PFSK-1 (cell line): ENCODE measurements around the gene CPLX1.

Experiments used
- FOXP2 ChIP-seq: optimal IDR thresholded peaks from 2 replicates; pipeline ENCODE3; 2011; ENCODE audit warnings: borderline replicate concordance, control low read depth, inconsistent platforms; ENCODE audit not compliant: insufficient read depth; ENCODE audit errors: extremely low read length, extremely low read depth
- POLR2AphosphoS5 ChIP-seq: IDR thresholded peaks from 2 replicates; pipeline ENCODE4 v1.6.1; 2012; ENCODE audit warnings: low read depth, mild to moderate bottlenecking, control low read depth, low read length, moderate library complexity
- SIN3A ChIP-seq: IDR thresholded peaks from 2 replicates; pipeline ENCODE4 v1.6.1; 2012; ENCODE audit warnings: mild to moderate bottlenecking, low read length, moderate library complexity, borderline replicate concordance; ENCODE audit not compliant: insufficient read depth
- TAF1 ChIP-seq: IDR thresholded peaks from 2 replicates; pipeline ENCODE4 v1.6.1; 2012; ENCODE audit warnings: low read length, control low read depth, borderline replicate concordance; ENCODE audit not compliant: insufficient read depth
- TF ChIP-seq, protein P1 (sequence below), 2 experiments: IDR thresholded peaks; 2 replicates each; pipeline versions ENCODE4 v1.6.1 to v1.8.0; 2011 to 2012; ENCODE audit warnings: low read depth in 2 of 2, low read length in 2 of 2, control low read depth in 1 of 2, inconsistent platforms in 1 of 2, mild to moderate bottlenecking in 1 of 2, moderate library complexity in 1 of 2; ENCODE audit not compliant: insufficient read depth in 1 of 2

CPLX1 gene

DNA sequence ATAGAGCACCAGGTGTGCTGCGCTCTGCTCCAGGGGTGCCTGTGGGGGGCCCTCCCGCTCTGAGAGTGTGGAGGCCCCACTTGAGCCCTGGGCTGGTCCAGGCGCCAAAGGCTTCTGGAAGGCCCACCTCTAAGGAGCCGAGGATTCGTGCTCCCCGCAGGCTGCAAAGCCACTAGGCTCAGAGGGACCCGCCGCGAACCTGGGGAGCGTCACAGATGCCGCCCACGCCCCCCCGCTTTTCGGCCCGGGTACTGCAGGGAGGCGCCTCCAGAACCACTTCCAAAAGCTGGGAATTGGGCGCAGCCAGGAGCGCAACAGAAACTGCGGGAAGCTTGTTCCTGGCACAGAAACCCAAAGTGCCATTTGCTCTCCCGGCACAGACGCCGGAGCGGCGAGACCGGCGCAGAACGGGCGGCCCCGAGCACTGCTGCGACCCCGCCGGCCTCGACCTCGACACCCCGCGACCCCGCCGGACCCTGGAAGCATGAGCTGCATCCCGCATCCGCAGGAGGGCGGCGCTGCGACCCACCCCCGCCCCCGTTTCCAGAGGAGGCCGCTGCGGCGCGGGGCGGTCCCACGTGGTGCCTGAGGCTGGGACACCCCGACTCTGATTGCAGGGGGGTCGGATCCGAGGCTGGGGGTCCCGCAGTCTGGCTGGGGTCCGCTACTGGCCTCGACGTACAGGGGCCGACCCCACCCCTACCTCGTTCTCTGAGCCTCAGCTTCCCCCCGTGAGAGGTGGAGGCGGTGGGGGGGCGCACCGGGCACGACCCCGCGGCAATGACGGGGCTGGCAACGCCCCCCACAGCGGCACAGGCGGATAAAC is 30.8 kb downstream of the CPLX1 start:
- TF ChIP-seq, protein P1, sequence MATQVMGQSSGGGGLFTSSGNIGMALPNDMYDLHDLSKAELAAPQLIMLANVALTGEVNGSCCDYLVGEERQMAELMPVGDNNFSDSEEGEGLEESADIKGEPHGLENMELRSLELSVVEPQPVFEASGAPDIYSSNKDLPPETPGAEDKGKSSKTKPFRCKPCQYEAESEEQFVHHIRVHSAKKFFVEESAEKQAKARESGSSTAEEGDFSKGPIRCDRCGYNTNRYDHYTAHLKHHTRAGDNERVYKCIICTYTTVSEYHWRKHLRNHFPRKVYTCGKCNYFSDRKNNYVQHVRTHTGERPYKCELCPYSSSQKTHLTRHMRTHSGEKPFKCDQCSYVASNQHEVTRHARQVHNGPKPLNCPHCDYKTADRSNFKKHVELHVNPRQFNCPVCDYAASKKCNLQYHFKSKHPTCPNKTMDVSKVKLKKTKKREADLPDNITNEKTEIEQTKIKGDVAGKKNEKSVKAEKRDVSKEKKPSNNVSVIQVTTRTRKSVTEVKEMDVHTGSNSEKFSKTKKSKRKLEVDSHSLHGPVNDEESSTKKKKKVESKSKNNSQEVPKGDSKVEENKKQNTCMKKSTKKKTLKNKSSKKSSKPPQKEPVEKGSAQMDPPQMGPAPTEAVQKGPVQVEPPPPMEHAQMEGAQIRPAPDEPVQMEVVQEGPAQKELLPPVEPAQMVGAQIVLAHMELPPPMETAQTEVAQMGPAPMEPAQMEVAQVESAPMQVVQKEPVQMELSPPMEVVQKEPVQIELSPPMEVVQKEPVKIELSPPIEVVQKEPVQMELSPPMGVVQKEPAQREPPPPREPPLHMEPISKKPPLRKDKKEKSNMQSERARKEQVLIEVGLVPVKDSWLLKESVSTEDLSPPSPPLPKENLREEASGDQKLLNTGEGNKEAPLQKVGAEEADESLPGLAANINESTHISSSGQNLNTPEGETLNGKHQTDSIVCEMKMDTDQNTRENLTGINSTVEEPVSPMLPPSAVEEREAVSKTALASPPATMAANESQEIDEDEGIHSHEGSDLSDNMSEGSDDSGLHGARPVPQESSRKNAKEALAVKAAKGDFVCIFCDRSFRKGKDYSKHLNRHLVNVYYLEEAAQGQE (IDR thresholded peaks at IDR 0.05; ENCODE audit: insufficient read depth in 1 of 2, low read depth in 2 of 2, low read length in 2 of 2) = no peak
- TF ChIP-seq SIN3A (no peak), FOXP2 (no peak), TAF1 (no peak), POLR2AphosphoS5 (no peak)

DNA sequence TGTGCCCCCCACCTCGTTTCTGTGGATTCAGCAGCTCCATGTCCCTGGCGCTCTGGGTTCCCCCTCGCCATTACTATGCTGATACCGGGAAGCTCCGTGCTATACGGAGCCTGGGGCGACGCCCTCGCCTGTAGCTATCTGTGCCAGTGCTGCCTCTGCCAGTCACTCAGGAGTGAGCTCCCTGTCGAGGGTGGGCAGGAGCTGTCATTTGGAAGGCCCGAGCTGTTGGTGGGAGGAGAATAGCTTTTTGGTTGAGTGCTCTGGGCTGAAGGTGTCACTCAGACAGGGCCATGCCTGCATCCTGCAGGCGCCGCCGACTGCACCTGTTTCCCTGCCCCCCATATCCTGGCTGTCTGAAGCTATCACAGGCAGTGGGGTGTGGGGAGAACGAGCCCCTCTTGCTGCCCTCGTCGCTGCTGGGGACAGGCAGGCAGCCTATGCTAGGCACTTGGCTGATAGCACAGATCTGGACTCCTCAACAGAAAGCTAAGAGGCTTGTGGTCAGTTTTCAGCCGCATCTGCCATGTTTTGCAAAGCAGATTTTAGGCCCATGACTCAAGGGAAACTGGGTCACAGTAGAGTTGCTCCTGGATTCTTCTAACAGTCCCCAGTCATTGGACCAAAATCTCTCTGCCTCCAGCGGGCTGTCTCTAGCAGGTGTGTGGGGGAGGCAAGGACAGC is 31.8 kb downstream of the CPLX1 start:
- TF ChIP-seq FOXP2 (no peak), POLR2AphosphoS5 (no peak), TAF1 (no peak), SIN3A (no peak)
- TF ChIP-seq, protein P1 (IDR thresholded peaks at IDR 0.05; ENCODE audit: insufficient read depth in 1 of 2, low read depth in 2 of 2, low read length in 2 of 2) = no peak

DNA sequence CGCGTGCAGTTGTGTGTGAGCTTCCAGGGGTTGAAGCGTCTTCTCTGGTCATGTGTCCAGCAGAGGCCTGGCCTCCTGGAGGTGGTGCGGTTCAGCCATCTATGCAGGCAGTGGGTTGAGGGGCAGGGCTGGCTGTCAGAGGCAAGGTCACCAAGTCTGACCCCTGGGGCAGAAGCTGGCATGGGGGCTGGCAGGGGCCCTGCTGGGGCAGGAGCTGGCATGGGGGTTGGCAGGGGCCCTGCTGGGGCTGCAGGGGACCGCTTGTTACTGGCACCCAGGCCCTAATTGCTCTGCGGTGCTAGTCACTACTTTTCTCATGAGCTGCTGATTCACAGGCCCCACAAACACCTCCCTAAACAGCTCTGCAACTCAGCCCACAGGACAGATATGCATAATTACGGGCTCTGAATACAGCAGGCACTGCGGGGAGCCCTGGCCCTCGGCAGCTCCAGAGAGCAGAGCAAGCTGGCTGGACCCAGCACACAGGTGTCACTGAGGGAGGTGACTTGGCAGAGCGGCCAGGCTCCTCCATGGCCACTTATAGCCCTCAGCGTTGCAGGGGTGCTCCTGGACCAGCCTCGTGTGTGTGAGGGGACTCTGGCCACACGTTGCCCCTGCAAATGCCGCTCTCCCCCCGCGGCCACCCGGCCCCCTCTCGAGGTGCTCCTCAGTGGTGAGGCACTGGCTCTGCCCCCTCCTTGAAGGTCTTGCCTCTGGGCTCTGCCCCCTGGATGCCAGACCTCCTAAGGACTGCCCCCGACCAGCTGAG is 32.7 kb downstream of the CPLX1 start:
- no peak for TF ChIP-seq FOXP2
- no peak for TF ChIP-seq POLR2AphosphoS5
- no peak for TF ChIP-seq SIN3A
- TF ChIP-seq, protein P1 (IDR thresholded peaks at IDR 0.05; ENCODE audit: insufficient read depth in 1 of 2, low read depth in 2 of 2, low read length in 2 of 2) = no peak
- no peak for TF ChIP-seq TAF1

DNA sequence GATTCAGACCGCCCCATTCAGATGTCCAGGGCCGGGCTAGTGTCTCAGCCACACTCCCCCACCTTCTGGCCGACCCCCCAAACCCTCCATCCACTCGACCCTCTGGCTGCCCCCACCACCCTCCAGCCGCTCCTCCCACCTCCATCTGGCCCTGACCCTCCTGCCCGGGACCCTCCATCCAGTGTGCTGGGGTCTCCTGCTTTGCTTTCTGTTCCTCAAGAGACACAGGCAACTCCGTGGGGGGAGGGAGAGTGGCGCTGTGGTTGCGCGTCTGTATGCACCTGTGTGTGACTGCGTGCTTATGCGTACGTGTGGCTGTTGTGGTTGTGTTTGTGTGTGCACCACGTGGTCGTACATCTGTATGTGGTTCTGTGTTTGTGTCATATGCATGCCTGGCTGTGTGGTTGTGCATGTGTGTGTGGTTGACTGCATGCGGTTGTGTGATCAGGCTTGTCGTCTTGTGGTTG is 33.3 kb downstream of the CPLX1 start:
- TF ChIP-seq POLR2AphosphoS5 (no peak), FOXP2 (no peak), TAF1 (no peak), SIN3A (no peak)
- TF ChIP-seq, protein P1 (IDR thresholded peaks at IDR 0.05; ENCODE audit: insufficient read depth in 1 of 2, low read depth in 2 of 2, low read length in 2 of 2) = no peak
